Vagina (tissue), 2 donors: ENCODE data around the gene TPT1.

Source experiments
- CTCF ChIP-seq, 3 experiments: fragments of 450-650 bp in 2 of 3; fragments of 200-600 bp in 1 of 3; sonication (generic) in 1 of 3; IDR thresholded peaks; one replicate each; pipeline ENCODE4 v1.5.1; 2017 to 2019; ENCODE audit warnings: antibody characterized with exemption in 3 of 3, mild to moderate bottlenecking in 2 of 3, moderate library complexity in 2 of 3
- POLR2A ChIP-seq, 2 donors: fragments of 450-650 bp; IDR thresholded peaks; one replicate each; pipeline ENCODE4 v1.6.1; 2017; ENCODE audit warnings: antibody characterized with exemption in 2 of 2, mild to moderate bottlenecking in 2 of 2, moderate library complexity in 2 of 2
- POLR2AphosphoS5 ChIP-seq, 2 donors: sonication (generic); formaldehyde crosslinking; IDR thresholded peaks; one replicate each; pipeline ENCODE4 v1.9.0; 2017; ENCODE audit warnings: antibody characterized with exemption in 2 of 2, mild to moderate bottlenecking in 2 of 2, low read depth in 1 of 2; ENCODE audit not compliant: insufficient read depth in 1 of 2

GRCh38 chr13:45385320-45385719 is 44.3 kb upstream of the TPT1 start:
- TF ChIP-seq CTCF (IDR thresholded peaks at IDR 0.05) (no peak), POLR2A (IDR thresholded peaks at IDR 0.05) (no peak), POLR2AphosphoS5 (IDR thresholded peaks at IDR 0.05; ENCODE audit: insufficient read depth in 1 of 2, low read depth in 1 of 2) (no peak)
